Fibroblast of the aortic adventitia (primary cell): Measurements from ENCODE around the gene ZNF664. TPM values are rescaled to one million over a fixed set of nuclear protein-coding genes. Genes with fewer than 3 reads are reported as not detected.

Source experiments
- DNase-seq: peaks from one replicate; pipeline ENCODE4 v3.0.0-alpha.2; 2010; ENCODE audit warnings: low read depth
- H3K4me3 ChIP-seq: 2 replicates; pipeline ENCODE4 v1.5.1; 2011; ENCODE audit warnings: low read depth, mild to moderate bottlenecking, control low read depth, low read length, moderate library complexity
- CTCF ChIP-seq: IDR thresholded peaks from 2 replicates; pipeline ENCODE4 v1.5.1; 2011; ENCODE audit warnings: mild to moderate bottlenecking, low read length, control low read depth, inconsistent platforms; ENCODE audit not compliant: insufficient read depth
- total RNA-seq: library from RNA; depleted of rRNA; stranded (reverse); fragments of >200 nt; gene quantifications from 2 replicates; pipeline ENCODE4 v1.2.3, GENCODE V29; 2012; ENCODE audit warnings: low replicate concordance

The ZNF664 gene
- total RNA-seq, 1 donor = 73.3 TPM

GRCh38 chr12:123941624-123942237, 31.3 kb upstream of the ZNF664 start:
- TF ChIP-seq CTCF = no peak
- no peak for DNase-seq
- H3K4me3 ChIP-seq = no peak overlapping the region

DNA sequence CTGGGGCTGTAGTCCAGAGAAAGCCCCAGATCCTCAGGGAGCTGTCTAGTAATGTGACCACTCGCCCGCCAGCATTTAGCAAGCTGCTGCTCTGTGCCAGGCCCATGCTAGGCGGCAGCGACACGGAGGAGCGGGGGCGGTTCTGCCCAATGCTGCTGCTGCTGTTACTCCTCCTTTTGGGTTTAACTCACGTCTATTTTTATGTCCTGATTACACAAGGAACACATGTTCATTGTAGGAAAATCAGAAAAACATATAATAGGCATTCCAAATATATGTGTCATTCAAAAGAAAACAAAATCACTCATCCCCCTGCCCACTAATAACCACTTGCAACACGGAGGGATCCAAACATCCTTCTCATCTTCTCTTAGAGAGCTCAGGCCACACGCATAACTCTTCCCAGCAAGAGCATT, 30.8 kb upstream of the ZNF664 start:
- peak; percentile 70 for DNase-seq
- no peak for TF ChIP-seq CTCF
- H3K4me3 ChIP-seq = no peak overlapping the region

DNA sequence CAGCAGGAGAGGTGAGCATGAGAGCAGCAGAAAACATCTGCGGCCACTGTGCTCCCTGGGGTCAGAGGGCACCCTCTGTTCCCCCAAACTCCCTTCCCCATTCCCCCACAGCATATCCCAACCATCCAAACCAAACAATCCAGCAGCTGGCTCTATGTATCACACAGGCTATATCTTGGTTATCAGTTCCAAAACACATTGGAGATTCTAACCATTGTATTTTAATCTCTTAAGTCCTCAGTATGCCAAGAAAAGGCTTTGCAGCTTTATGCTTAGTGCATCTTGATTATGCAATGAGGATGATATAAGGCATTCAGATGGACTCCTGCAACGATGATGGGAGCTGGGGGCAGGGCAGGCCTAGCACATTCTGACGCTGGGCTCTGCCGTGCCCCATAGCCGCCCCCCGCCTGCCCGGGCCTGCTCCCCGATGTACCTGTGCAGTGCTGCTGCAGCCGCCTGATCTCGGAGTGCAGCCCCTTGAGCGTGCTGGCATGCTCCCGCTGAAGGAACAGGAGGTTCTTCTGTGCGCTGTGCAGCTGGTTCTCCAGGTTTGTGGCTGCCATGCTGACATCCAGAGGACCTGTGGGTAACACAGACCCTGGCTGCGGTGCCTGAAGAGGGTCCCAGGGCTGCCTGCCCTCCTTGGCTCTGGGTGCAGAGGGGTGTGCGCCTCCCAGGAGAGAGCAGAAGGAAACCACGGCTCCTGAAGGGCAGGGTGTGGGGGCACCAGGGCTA, 29.9 kb upstream of the ZNF664 start:
- DNase-seq = peak; percentile 91
- H3K4me3 ChIP-seq = no peak overlapping the region
- TF ChIP-seq CTCF = no peak

DNA sequence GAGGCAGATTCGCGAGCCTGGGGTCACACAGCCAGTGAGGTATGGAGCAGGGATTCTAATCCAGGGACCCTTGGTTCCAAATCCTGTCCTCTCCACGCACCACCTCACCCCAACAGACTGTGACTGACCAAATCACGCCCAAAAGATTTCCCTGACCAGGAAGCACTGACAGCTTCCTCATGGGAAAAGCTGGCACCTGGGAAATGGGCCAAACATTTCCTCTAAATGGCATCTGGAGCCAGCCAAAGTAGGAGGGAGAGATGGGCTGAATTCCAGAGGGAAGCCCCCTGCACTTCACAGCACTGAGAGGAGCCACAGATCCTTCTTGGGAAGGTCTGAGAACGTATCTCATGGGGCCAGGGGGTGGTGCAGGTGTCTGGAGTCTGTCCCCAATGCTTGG, 29.2 kb upstream of the ZNF664 start:
- TF ChIP-seq CTCF = no peak
- H3K4me3 ChIP-seq = no peak overlapping the region
- DNase-seq = no peak

GRCh38 chr12:123944696-123945095, 28.3 kb upstream of the ZNF664 start:
- no peak for DNase-seq
- no peak overlapping the region for H3K4me3 ChIP-seq
- TF ChIP-seq CTCF = no peak

DNA sequence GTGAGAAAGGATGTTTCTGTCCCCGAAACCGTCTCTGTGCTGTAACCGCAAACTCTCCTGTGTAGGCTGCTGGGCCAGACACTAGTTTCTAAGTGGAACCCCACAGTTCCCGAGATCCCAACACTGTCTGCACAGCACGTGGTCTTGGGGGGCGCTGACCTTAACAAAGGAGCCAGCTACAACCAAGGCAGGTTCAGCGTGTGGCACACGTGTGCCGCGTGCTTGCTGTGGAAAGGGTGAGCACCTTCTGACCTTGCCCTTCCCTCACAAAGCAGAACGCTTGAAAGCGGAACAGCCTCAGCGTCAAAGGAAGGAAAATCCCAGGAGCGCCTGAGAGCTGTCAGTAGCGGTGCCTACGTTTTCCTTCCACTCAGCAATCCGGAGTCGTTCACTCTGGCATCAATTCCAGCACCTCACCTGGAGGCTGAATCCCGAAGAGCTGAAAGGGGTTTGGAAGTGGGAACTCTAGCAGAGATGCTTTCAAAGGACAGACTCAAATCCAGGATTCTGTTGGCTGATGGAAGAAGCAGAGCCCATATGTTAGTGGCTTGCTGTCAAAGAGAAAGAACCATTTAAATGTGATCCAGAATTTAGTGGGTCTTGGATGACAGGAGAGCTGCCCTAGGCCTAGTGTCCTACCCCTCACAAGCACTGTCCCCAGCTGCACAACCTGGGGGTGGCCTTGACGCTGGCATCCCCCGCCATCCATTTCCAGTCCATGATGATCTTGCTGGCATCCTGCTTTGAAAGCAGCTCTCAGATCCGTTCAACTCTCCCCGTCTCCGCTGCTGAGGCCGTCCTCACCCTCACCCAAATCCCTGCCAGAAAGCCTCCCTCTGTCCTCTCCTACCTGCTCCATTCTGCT, 27.5 kb upstream of the ZNF664 start:
- no peak overlapping the region for H3K4me3 ChIP-seq
- no peak for DNase-seq
- no peak for TF ChIP-seq CTCF
